ENCODE measurements around the gene MARCHF3.
"Not testable (repeated sequence)": the region's sequence is repeated elsewhere in the genome, so short reads cannot be mapped to it uniquely, and the experiment has no call there.

Gene MARCHF3

GRCh38 chr5:126947146-126948010 lies 83.0 kb downstream of the MARCHF3 start:
- peak; percentile 86 for DNase-seq

GRCh38 chr5:126942908-126943307 lies 87.5 kb downstream of the MARCHF3 start:
- DNase-seq, result not testable (repeated sequence)

GRCh38 chr5:126941403-126941802 lies 89.0 kb downstream of the MARCHF3 start:
- no peak for DNase-seq

GRCh38 chr5:126939887-126940286 lies 90.5 kb downstream of the MARCHF3 start:
- DNase-seq, result no peak

- no peak for DNase-seq
Observed at GRCh38 chr5:126938466-126938865, 91.9 kb downstream of the MARCHF3 start.

GRCh38 chr5:126937771-126938170 lies 92.6 kb downstream of the MARCHF3 start:
- DNase-seq, result no peak

- no peak for DNase-seq
Observed at GRCh38 chr5:126936775-126937418, 93.5 kb downstream of the MARCHF3 start.

- DNase-seq, result no peak
Observed at GRCh38 chr5:126931963-126932660, 98.2 kb downstream of the MARCHF3 start.

GRCh38 chr5:126928041-126928440 lies 102.3 kb downstream of the MARCHF3 start:
- no peak for DNase-seq

GRCh38 chr5:126927429-126927828 lies 102.9 kb downstream of the MARCHF3 start:
- no peak for DNase-seq

- DNase-seq, result no peak
Observed at GRCh38 chr5:126926187-126926586, 104.2 kb downstream of the MARCHF3 start.

- DNase-seq, result no peak
Observed at GRCh38 chr5:126925482-126925881, 104.9 kb downstream of the MARCHF3 start.

GRCh38 chr5:126924331-126925033 lies 105.9 kb downstream of the MARCHF3 start:
- no peak for DNase-seq

GRCh38 chr5:126921241-126922091 lies 108.9 kb downstream of the MARCHF3 start:
- DNase-seq, result no peak

GRCh38 chr5:126920291-126920690 lies 110.1 kb downstream of the MARCHF3 start:
- no peak for DNase-seq

GRCh38 chr5:126919566-126919965 lies 110.8 kb downstream of the MARCHF3 start:
- no peak for DNase-seq

GRCh38 chr5:126918615-126918957 lies 111.8 kb downstream of the MARCHF3 start:
- DNase-seq, result no peak

- peak; percentile 73 for DNase-seq
Observed at GRCh38 chr5:126917918-126918614, 112.3 kb downstream of the MARCHF3 start.

- no peak for DNase-seq
Observed at GRCh38 chr5:126915496-126915895, 114.9 kb downstream of the MARCHF3 start.

- no peak for DNase-seq
Observed at GRCh38 chr5:126914801-126915436, 115.4 kb downstream of the MARCHF3 start.

- DNase-seq, result no peak
Observed at GRCh38 chr5:126912616-126913200, 117.7 kb downstream of the MARCHF3 start.

Data from NCI-H2227 treated with DMSO at 0.1 percent for 48 hours (cell line).